ENCODE measurements around the gene SRSF4. TPM values are rescaled to one million over a fixed set of nuclear protein-coding genes. Genes with fewer than 3 reads are reported as not detected.

Gene SRSF4
- total and polyA plus RNA-seq, 2 of the 8 experiments (the other 6 are each of a cell fraction or from before 2014, with no cell fraction given) = 34.9 to 86.5 TPM

DNA sequence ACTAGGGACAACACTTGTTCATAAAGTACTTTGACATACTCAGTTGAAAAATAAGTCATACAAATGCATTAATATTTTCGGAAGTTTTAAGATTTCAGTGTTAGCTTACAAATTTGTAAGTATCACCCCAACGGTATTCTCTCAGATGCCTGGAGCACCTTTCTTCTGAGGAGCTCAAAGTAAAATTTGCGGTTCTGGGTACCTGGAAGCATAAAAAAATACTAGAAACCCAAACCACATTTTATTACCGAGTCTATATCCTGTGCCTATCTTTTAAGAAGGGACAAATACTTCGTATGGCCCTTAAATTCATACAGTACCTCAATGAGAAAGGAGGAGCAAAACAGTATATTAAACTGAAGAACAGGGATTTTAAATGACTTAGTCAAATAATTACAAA, 10.2 kb downstream of the SRSF4 start:
- FAIRE-seq (no peak), DNase-seq (ENCODE audit: low read depth in 1 of 2, low spot score in 2 of 2) (no peak)
- CTCF ChIA-PET (ENCODE audit: partially characterized antibody) = interaction anchor here (0.6 to 2.2 kb wide), 7 partner anchors 9 to 288 kb away, joined by 3 to 12 read pairs (median 4); partner anchors contain the start of gene SRSF4
- Histone ChIP-seq H3K79me1 (ENCODE audit: low read depth, low read length) (no peaks in the 10 kb centered on the region), H2BK120ac (replicated peaks; ENCODE audit: low read depth, low read length) (no peak overlapping the region), H4K5ac (ENCODE audit: insufficient read length, low read depth, low read length) (no peak overlapping the region), H3K23me2 (ENCODE audit: low read depth, low read length) (no peaks in the 10 kb centered on the region), H4K91ac (replicated peaks; ENCODE audit: insufficient read length, low read length) (no peak overlapping the region), H3K9me3 (ENCODE audit: insufficient read depth in 2 of 2, low read depth in 1 of 2, low read length in 1 of 2) (no peaks in the 10 kb centered on the region), H3K18ac (ENCODE audit: extremely low read depth, low read length) (no peak overlapping the region), H2AFZ (ENCODE audit: low read length) (no peak overlapping the region), H2BK20ac (ENCODE audit: low read length) (no peak overlapping the region), H3K36me3 (ENCODE audit: control insufficient read depth in 2 of 4, insufficient read depth in 4 of 4, low read length in 3 of 4) (peaks cover 0 to 7% (median 0%) of the 10 kb centered on the region in 4 experiments; a peak in 2 of 8 replicates), H4K8ac (ENCODE audit: extremely low read depth, insufficient read depth, low read length) (no peak overlapping the region), H2BK15ac (ENCODE audit: low read length) (no peak overlapping the region), H2BK12ac (ENCODE audit: low read depth, low read length) (no peak overlapping the region), H3K23ac (ENCODE audit: insufficient read length) (no peak overlapping the region), H3K79me2 (ENCODE audit: control insufficient read depth in 1 of 2, insufficient read depth in 2 of 2, low read length in 2 of 2) (peaks cover 20 to 91% of the 10 kb centered on the region in 2 experiments), H3K27ac (ENCODE audit: low read depth, low read length) (no peak overlapping the region), H4K20me1 (replicated peaks in 1 of 2; ENCODE audit: control insufficient read depth in 1 of 2, insufficient read depth in 2 of 2, low read length in 2 of 2) (peaks cover 11 to 16% of the 10 kb centered on the region in 2 experiments), H3K14ac (ENCODE audit: insufficient read length) (no peak overlapping the region), H2BK5ac (ENCODE audit: low read depth, low read length) (no peak overlapping the region), H3K4ac (replicated peaks; ENCODE audit: insufficient read length, low read depth, low read length) (no peak overlapping the region), H2AK5ac (ENCODE audit: low read depth, low read length) (no peak overlapping the region), H3K4me2 (ENCODE audit: insufficient read depth in 1 of 2, low read depth in 2 of 2, low read length in 2 of 2) (no peak overlapping the region), H3K4me3 (ENCODE audit: extremely low read depth in 1 of 4, insufficient read depth in 2 of 4, low read depth in 3 of 4, low read length in 4 of 4) (no peak overlapping the region), H3K4me1 (replicated peaks in 1 of 4; ENCODE audit: control insufficient read depth in 3 of 4, insufficient read depth in 4 of 4, low read length in 3 of 4) (peaks cover under 1 to 5% (median 2%) of the 10 kb centered on the region in 4 experiments; a peak in 4 of 7 replicates), H3K56ac (replicated peaks; ENCODE audit: insufficient read length, low read depth, low read length) (no peak overlapping the region), H3K27me3 (replicated peaks in 1 of 4; ENCODE audit: control insufficient read depth in 3 of 4, extremely low read depth in 1 of 4, insufficient read depth in 3 of 4, low read length in 3 of 4) (no peaks in the 10 kb centered on the region), H3K9ac (replicated peaks in 1 of 4; ENCODE audit: extremely low read depth in 1 of 4, low read depth in 3 of 4, low read length in 3 of 4) (no peak overlapping the region)
- 87% methylated on average over 5 of the region's 5 CpGs; no CpG with 5 or more reads in 1 of the 2 experiments for WGBS, 2 experiments (ENCODE audit: extremely low coverage in 1 of 2, insufficient coverage in 1 of 2, insufficient read length in 1 of 2, insufficient replicate concordance in 2 of 2, low coverage in 1 of 2, low lambda C conversion rate in 2 of 2, missing lambda C conversion rate in 1 of 2)
- POLR2A ChIA-PET (ENCODE audit: partially characterized antibody) = interaction anchor here (0.6 to 9.0 kb wide), 7 partner anchors 9 to 31 kb away, joined by 3 to 105 read pairs (median 4); partner anchors contain the start of gene SRSF4
- TF ChIP-seq BRCA1 (IDR thresholded peaks at IDR 0.05; ENCODE audit: low read depth, low read length) = no peak
- no peak for TF ChIP-seq CHD2 (IDR thresholded peaks at IDR 0.05; ENCODE audit: low read length)
- no peak for TF ChIP-seq SP2 (IDR thresholded peaks at IDR 0.05; ENCODE audit: low read length)
- no peak for TF ChIP-seq TAF7 (optimal IDR thresholded peaks at IDR 0.05; ENCODE audit: borderline replicate concordance, low read depth, low read length)
- TF ChIP-seq TAF1 (IDR thresholded peaks at IDR 0.05; ENCODE audit: low read depth, low read length) = no peak
- no peak for TF ChIP-seq SP1 (IDR thresholded peaks at IDR 0.05; ENCODE audit: low read depth, low read length)
- no peak for TF ChIP-seq KDM4A (IDR thresholded peaks at IDR 0.05; ENCODE audit: low read depth, low read length, severe bottlenecking)
- TF ChIP-seq, protein P1, sequence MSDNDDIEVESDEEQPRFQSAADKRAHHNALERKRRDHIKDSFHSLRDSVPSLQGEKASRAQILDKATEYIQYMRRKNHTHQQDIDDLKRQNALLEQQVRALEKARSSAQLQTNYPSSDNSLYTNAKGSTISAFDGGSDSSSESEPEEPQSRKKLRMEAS (IDR thresholded peaks at IDR 0.05) = no peak
- no peak for TF ChIP-seq EGR1 (IDR thresholded peaks at IDR 0.05; ENCODE audit: borderline replicate concordance, low read depth, low read length)
- no peak for TF ChIP-seq POU5F1 (IDR thresholded peaks at IDR 0.05; ENCODE audit: low read depth, low read length)
- TF ChIP-seq, protein P2, sequence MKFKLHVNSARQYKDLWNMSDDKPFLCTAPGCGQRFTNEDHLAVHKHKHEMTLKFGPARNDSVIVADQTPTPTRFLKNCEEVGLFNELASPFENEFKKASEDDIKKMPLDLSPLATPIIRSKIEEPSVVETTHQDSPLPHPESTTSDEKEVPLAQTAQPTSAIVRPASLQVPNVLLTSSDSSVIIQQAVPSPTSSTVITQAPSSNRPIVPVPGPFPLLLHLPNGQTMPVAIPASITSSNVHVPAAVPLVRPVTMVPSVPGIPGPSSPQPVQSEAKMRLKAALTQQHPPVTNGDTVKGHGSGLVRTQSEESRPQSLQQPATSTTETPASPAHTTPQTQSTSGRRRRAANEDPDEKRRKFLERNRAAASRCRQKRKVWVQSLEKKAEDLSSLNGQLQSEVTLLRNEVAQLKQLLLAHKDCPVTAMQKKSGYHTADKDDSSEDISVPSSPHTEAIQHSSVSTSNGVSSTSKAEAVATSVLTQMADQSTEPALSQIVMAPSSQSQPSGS (IDR thresholded peaks at IDR 0.05; ENCODE audit: low read length) = no peak
- no peak for TF ChIP-seq KDM1A (IDR thresholded peaks at IDR 0.05; ENCODE audit: borderline replicate concordance, low read length)
- no peak for TF ChIP-seq SIX5 (IDR thresholded peaks at IDR 0.05; ENCODE audit: low read depth, low read length)

Measured in H1 (cell line).